IgD-negative memory B cell (primary cell): ENCODE results near the gene BCL3. TPM values are rescaled to one million over a fixed set of nuclear protein-coding genes. Genes with fewer than 3 reads are reported as not detected.
"Not testable (repeated sequence)": the region's sequence is repeated elsewhere in the genome, so short reads cannot be mapped to it uniquely, and the experiment has no call there.

ENCODE experiments used
- H3K27ac Mint-ChIP-seq, 3 donors: one replicate each; pipeline ENCODE4 v1.8.0; 2020 to 2022; ENCODE audit warnings: mild to moderate bottlenecking in 3 of 3, mixed read lengths in 3 of 3, moderate library complexity in 1 of 3
- H3K27me3 Mint-ChIP-seq: one replicate; pipeline ENCODE4 v1.8.0; 2021; ENCODE audit warnings: mixed read lengths
- H3K36me3 Mint-ChIP-seq: one replicate; pipeline ENCODE4 v1.8.0; 2020; ENCODE audit warnings: mild to moderate bottlenecking, mixed read lengths
- H3K4me1 Mint-ChIP-seq, 3 donors: one replicate each; pipeline ENCODE4 v1.8.0; 2020 to 2022; ENCODE audit warnings: mixed read lengths in 3 of 3, mild to moderate bottlenecking in 1 of 3
- H3K4me3 Mint-ChIP-seq, 4 donors: one replicate each; pipeline ENCODE4 v1.8.0; 2020 to 2022; ENCODE audit warnings: mild to moderate bottlenecking in 4 of 4, mixed read lengths in 4 of 4, moderate library complexity in 3 of 4
- H3K9me3 Mint-ChIP-seq, 3 donors: one replicate each; pipeline ENCODE4 v1.8.0; 2020 to 2021; ENCODE audit warnings: mixed read lengths in 3 of 3, mild to moderate bottlenecking in 1 of 3
- polyA plus RNA-seq: library from polyadenylated mRNA; unstranded; fragments of 300-500 nt; fragmentation: Illumina TruSeq; gene quantifications from one replicate; pipeline ENCODE4 v1.2.3, GENCODE V29; 2021

BCL3 gene
- polyA plus RNA-seq, 1 donor from 2014 or later = 12.6 TPM

DNA sequence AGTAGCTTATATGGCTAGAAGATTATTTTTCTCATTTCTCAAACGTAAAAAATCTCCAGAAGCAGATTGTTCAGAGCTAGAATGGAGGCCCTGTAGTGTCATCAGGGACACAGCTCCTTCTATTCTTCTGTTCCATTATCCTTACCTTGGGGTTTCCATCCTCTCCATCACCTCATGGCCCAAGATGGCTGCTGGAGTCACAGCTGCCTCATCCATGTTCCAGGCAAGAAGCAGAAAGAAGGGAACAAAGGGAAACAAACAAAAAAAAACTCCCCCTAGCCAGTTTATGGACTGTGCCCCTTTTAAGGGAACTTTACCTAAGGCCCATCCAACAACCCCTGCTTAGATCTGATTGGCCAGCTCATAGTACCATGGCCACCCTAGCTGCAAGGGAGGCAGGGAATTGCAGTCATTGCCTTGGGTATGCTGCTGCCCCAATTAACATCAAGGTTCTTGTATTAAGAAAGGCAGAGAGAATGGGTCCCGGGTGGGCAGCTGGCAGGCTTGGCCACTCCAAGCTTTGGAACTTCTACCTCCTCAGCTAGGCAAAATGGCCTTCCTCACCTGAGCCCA, 33.8 kb upstream of the BCL3 start:
- peaks cover 7% of the 10 kb centered on the region for H3K27me3 Mint-ChIP-seq
- peaks cover 0 to 14% (median 4%) of the 10 kb centered on the region in 3 donors for H3K9me3 Mint-ChIP-seq
- no peak overlapping the region for H3K27ac Mint-ChIP-seq
- H3K4me3 Mint-ChIP-seq = no peak overlapping the region
- H3K4me1 Mint-ChIP-seq = peaks cover 0 to 1% (median 0%) of the 10 kb centered on the region in 3 donors
- peaks cover 2% of the 10 kb centered on the region for H3K36me3 Mint-ChIP-seq

DNA sequence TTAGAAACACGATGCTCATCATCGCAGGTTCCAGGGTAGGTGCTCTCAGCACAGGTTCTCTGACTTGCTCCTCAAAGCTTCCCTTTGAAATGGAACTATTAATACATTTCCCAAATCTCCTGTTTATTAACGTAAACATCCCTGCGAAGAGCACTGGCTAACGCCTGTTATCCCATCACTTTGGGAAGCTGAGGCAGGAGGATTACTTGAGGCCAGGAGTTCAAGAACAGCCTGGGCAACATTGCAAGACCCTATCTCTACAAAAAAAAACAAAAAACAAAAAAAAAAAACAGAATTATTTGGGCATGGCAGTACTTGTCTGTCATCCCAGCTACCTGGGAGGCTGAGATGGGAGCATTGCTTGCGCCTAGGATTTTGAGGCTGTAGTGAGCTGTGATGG, 30.9 kb upstream of the BCL3 start:
- peaks cover 0 to 10% (median 0%) of the 10 kb centered on the region in 3 donors for H3K4me1 Mint-ChIP-seq
- H3K36me3 Mint-ChIP-seq = peaks cover under 1% of the 10 kb centered on the region
- no peak overlapping the region for H3K27ac Mint-ChIP-seq
- peaks cover 0 to 14% (median 0%) of the 10 kb centered on the region in 3 donors for H3K9me3 Mint-ChIP-seq
- H3K27me3 Mint-ChIP-seq = peaks cover 12% of the 10 kb centered on the region
- H3K4me3 Mint-ChIP-seq = no peak overlapping the region

DNA sequence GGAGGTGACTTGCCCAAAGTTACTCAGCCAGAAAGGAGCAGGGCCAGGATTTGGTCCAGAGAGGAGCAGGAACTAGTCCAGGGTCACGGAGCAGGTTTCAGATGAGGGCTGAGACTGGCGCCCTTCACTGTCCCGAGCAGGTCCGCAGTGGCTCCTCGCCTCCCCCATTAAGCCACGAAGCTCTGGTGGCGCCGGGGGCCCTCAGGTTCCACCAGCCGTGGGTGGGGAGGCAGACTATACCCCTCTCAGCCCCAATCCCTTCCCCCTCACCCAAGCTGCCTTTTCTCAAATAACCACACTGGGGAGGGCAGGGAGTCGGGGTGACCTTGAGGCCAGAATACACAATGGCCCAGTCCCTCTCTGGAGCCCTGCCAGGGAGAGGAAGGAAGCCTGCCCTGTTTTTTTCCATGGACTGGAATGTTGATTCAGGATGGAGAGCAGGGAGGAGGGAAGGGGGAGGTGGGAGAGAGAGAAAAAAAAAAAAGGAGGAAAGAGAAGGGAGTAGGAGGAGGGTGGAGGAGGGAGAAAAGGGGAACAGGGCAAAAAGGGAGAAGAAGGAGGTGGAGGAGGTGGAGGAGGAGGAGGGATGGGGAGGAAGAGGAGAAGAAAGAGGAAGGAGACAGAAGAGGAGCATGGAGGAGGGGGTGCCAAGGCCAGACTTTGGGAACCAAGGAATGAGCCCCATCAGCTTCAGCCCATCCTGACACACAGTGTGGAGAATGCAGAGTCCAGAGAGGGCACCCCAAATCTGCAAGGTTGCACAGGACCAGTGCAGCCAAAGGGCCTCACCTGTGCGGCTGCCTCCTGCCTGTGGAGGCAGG, 29.9 kb upstream of the BCL3 start:
- H3K4me1 Mint-ChIP-seq = peaks cover 0 to 12% (median 4%) of the 10 kb centered on the region in 3 donors
- H3K36me3 Mint-ChIP-seq = no peaks in the 10 kb centered on the region
- H3K9me3 Mint-ChIP-seq = peaks cover 0 to 14% (median 0%) of the 10 kb centered on the region in 3 donors
- no peak overlapping the region for H3K27ac Mint-ChIP-seq
- H3K4me3 Mint-ChIP-seq = no peak overlapping the region
- H3K27me3 Mint-ChIP-seq = peaks cover 13% of the 10 kb centered on the region

DNA sequence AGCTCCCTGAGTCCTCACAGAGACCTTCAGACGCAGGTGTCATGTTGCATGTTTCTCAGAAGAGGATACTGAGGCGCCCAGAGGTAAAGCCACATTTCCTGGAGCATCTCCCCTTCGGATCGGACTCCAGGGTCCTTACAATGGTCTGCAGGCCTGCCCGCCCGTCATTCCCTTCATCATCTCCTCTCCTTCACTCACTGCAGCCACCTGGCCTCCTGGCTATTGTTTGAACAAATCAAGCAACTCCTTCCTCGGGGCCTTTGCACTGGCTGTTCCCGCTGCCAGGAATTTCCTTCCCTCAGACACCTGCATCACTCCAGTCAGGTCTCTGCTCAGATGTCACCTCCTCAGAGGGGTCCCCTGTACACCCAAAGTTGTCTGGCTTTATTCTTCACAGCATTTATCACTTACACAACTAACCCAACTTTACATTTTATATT, 29.2 kb upstream of the BCL3 start:
- H3K9me3 Mint-ChIP-seq = peaks cover 0 to 14% (median 0%) of the 10 kb centered on the region in 3 donors
- H3K4me1 Mint-ChIP-seq = peaks cover 5 to 16% (median 10%) of the 10 kb centered on the region in 3 donors
- H3K4me3 Mint-ChIP-seq = peak overlapping the region in 1 of 4 donors; percentile 23
- H3K27me3 Mint-ChIP-seq = peaks cover 13% of the 10 kb centered on the region
- H3K36me3 Mint-ChIP-seq = no peaks in the 10 kb centered on the region
- no peak overlapping the region for H3K27ac Mint-ChIP-seq

DNA sequence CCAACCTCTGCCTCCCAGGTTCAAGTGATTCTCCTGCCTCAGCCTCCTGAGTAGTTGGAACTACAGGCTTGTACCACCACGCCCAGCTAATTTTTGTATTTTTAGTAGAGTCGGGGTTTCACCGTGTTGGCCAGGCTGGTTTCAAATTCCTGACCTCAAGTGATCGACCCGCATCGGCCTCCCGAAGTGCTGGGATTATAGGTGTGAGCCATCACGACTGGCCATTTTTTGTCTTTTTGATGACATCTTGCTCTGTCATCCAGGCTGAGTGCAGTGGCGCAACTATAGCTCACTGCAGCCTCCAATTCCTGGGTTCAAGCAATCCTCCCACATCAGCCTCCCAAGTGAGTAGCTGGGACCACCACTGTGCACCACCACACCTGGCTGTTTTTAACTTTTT, 28.1 kb upstream of the BCL3 start:
- H3K9me3 Mint-ChIP-seq, H3K36me3 Mint-ChIP-seq, H3K27ac Mint-ChIP-seq: not testable (repeated sequence)
- peaks cover 14% of the 10 kb centered on the region for H3K27me3 Mint-ChIP-seq
- H3K4me1 Mint-ChIP-seq = peaks cover 8 to 18% (median 13%) of the 10 kb centered on the region in 3 donors
- H3K4me3 Mint-ChIP-seq = peak overlapping the region in 1 of 4 donors; percentile 39

DNA sequence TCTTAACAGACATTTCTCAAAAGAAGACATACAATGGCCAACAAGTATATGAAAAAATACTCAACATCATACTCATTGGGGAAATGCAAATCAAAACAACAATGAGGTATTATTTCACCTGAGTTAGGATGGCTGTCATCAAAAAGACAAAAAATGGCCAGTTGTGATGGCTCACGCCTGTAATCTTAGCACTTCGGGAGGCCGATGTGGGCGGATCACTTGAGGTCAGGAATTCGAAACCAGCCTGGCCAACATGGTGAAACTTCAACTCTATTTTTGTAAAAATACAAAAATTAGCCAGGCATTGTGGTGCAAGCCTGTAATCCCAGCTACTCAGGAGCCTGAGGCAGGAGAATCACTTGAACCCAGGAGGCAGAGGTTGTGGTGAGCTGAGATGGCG, 27.6 kb upstream of the BCL3 start:
- peaks cover 8 to 18% (median 13%) of the 10 kb centered on the region in 3 donors for H3K4me1 Mint-ChIP-seq

DNA sequence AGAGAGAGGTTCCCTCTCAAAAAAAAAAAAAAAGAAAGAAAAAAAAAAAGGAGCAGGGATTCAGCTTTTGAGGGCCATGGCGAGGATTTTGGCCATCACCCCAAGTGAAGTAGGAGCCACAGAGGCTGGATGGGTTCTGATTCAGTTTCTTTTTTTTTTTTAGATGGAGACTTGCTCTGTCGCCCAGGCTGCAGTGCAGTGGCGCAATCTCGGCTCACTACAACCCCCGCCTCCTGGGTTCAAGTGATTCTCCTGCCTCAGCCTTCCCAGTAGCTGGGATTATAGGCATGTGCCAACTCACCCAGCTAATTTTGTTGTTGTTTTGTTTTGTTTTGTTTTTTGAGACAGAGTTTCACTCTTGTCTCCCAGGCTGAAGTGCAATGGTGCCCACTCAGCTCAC, 27.1 kb upstream of the BCL3 start:
- H3K27me3 Mint-ChIP-seq = peaks cover 16% of the 10 kb centered on the region
- not testable (repeated sequence) for H3K9me3 Mint-ChIP-seq, H3K36me3 Mint-ChIP-seq, H3K4me3 Mint-ChIP-seq
- H3K4me1 Mint-ChIP-seq = peaks cover 8 to 18% (median 13%) of the 10 kb centered on the region in 3 donors
- H3K27ac Mint-ChIP-seq = peak overlapping the region in 1 of 3 donors; percentile 57

More for the DNA sequence above, 27.6 kb upstream of the BCL3 start:
- H3K9me3 Mint-ChIP-seq = peaks cover 0 to 1% (median 0%) of the 10 kb centered on the region in 3 donors
- no peak overlapping the region for H3K27ac Mint-ChIP-seq
- peaks cover 16% of the 10 kb centered on the region for H3K27me3 Mint-ChIP-seq
- no peaks in the 10 kb centered on the region for H3K36me3 Mint-ChIP-seq
- peak overlapping the region in 1 of 4 donors; percentile 39 for H3K4me3 Mint-ChIP-seq

DNA sequence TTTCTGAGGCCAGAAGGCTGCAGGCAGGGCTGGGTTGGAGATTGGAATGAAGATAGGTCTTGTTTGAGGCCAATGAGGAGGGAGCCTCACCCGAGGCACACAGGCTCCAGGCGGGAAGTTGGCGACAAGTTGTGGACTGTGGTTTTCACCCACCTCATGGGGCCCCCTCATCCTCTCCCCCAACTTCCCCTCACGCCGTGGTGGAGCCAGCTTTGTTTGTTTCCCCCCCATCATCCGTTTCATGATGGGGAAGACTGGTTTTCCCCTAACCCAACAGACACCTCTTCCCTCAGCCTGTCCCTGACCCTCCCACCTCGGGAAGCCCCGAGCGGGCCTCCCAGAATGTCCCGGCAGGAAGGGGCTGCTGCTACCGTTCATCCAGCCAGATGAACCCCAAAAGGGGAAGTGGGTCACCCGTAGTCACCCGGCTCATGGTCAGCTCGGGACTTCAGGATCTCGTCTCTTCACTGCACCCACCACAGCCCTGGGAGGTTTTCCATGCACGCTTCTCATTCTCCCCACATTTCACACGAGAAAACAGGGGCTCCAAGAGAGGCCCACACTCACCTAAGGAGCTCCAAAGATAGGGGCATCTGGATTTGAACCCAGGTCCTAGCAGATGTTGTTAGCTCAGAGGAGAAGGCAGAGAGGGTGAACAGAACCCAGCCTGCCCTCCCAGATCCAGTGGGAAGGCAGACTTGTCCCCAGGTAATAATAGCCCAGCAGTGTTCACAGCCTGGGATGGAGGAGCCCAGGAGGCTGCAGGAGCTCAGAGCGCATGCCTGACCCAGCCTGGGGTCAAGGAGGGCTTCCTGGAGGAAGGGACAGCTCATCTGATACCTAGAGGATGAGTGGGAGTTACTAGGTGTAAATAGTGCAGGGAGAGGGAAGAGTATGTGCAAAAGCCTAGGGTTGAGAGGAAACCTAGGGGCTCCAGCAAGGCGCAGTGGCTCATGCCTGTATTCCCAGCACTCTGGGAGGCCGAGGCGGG, 26.1 kb upstream of the BCL3 start:
- Mint-ChIP-seq H3K36me3 (no peaks in the 10 kb centered on the region), H3K4me3 (peak overlapping the region in 1 of 4 donors; percentile 57), H3K9me3 (no peaks in the 10 kb centered on the region), H3K27ac (peak overlapping the region in 1 of 3 donors; percentile 59), H3K4me1 (peaks cover 8 to 18% (median 13%) of the 10 kb centered on the region in 3 donors), H3K27me3 (peaks cover 16% of the 10 kb centered on the region)

DNA sequence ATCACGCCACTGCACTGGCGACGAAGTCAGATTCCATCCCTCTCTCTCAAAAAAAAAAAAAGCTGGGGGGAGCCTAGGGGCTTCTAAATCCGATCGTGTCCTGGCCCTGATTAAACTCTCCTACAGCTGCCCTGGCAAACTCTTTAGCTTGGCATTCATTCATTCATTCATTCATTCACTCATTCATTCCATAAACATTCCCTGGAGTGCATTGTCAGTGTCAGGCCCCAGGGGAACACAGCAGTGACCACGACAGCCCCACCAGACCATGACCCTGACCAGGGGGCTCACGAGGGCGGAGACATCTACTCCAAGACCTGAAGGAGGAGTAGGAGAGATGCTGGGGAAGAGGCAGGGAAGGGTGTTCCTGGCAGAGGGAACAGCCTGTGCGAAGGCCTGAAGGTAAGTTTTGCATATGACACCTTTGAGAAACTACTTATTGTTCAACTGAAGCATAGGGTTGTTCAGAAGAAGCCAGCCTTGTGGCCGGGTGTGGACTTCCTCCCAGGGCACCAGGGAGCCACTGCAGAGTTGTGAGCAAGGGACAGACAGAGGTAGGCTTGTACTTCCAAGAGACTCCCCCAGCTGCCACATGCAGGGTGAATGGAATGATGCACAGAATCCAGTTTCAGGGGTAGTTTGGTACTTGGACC, 25.1 kb upstream of the BCL3 start:
- peaks cover 16% of the 10 kb centered on the region for H3K27me3 Mint-ChIP-seq
- H3K4me3 Mint-ChIP-seq = no peak overlapping the region
- H3K9me3 Mint-ChIP-seq = no peaks in the 10 kb centered on the region
- no peaks in the 10 kb centered on the region for H3K36me3 Mint-ChIP-seq
- H3K27ac Mint-ChIP-seq = no peak overlapping the region
- H3K4me1 Mint-ChIP-seq = peaks cover 13 to 22% (median 15%) of the 10 kb centered on the region in 3 donors

DNA sequence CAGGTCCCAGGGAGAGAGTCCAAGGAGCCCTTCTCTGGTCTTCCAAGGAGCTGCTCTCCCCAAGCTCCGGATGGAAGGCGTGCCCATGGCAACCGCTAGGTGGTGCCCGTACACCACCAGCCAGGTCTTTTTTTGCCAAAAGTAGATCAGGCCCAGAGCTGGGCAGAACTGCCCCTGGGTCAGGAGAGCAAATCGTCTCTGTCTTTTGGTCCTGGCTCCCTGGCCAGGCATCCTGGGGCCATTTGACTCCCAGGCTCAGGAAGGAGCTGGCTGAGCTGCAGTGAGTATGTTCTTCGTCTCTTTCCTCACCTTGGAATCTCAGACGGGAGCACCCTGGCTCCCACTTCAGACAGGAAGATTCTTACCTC, 24.6 kb upstream of the BCL3 start:
- H3K4me3 Mint-ChIP-seq = no peak overlapping the region
- peak overlapping the region in 1 of 3 donors; percentile 48 for H3K27ac Mint-ChIP-seq
- peaks cover 16% of the 10 kb centered on the region for H3K27me3 Mint-ChIP-seq
- H3K9me3 Mint-ChIP-seq = no peaks in the 10 kb centered on the region
- no peaks in the 10 kb centered on the region for H3K36me3 Mint-ChIP-seq
- H3K4me1 Mint-ChIP-seq = peaks cover 13 to 22% (median 15%) of the 10 kb centered on the region in 3 donors

DNA sequence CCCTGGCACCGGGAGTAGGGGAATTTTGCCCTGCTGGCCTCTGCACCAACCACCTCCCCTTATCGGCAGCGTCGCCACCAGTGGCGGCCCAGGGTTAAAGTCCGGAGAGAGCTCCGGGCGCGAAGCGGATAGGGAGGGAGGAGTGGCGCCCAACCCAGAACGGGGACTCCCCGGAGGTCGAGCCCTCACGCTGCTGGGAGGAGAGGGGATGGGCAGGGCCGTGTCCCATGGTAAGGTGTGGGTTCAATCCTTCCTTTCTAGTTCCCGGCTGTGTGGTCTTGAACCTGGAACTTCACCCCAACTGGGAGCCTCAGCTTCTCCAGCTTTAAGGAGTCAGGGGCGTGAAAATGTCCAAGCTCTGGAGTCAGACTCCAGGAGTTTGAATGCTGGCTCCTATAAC, 23.3 kb upstream of the BCL3 start:
- Mint-ChIP-seq H3K27ac (no peak overlapping the region), H3K27me3 (peaks cover 17% of the 10 kb centered on the region), H3K36me3 (no peaks in the 10 kb centered on the region), H3K4me3 (no peak overlapping the region), H3K4me1 (peaks cover 13 to 23% (median 22%) of the 10 kb centered on the region in 3 donors), H3K9me3 (no peaks in the 10 kb centered on the region)

DNA sequence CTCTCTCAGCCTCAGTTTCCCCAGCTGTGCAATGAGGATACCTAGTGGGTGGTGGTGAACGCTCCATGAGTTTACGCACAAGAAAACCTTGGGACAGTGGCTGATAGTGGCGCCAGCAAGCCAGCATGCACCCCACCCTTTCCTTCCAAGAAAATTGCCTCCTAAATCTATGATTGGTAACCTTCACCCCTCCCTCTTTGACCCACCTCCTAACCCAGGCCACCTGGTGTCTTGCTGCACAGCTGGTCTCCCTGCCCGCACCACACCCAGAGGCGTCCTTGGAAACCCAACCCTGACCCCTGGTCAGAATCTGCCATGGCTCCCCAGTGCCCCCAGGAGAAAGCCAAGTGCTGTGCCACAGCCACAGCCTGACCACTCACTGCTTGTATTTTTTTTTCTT, 22.8 kb upstream of the BCL3 start:
- H3K9me3 Mint-ChIP-seq = no peaks in the 10 kb centered on the region

DNA sequence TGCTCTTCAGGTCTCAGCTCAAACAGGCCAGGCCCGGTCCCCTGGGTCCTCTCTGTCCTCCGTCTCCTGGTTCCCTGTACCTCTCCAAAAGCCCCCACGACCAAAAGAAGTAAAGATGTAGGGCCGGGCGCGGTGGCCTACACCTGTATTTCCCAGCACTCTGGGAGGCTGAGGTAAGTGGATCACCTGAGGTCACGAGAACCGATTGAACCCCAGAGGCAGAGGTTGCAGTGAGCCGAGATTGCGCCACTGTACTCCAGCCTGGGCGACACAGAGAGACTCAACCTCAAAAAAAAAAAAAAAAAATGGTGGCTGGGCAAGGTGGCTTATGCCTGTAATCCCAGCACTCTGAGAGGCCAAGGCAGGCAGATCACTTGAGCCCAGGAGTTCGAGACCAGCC, 22.0 kb upstream of the BCL3 start:
- Mint-ChIP-seq H3K36me3 (no peaks in the 10 kb centered on the region), H3K9me3 (no peaks in the 10 kb centered on the region), H3K27ac (peak overlapping the region in 1 of 3 donors; percentile 69), H3K4me3 (peak overlapping the region in 1 of 4 donors; percentile 60), H3K27me3 (peaks cover 13% of the 10 kb centered on the region), H3K4me1 (peaks cover 13 to 23% (median 19%) of the 10 kb centered on the region in 3 donors)

More for the DNA sequence above, 22.8 kb upstream of the BCL3 start:
- peaks cover 14% of the 10 kb centered on the region for H3K27me3 Mint-ChIP-seq
- H3K27ac Mint-ChIP-seq = no peak overlapping the region
- H3K36me3 Mint-ChIP-seq = no peaks in the 10 kb centered on the region
- peaks cover 13 to 22% (median 22%) of the 10 kb centered on the region in 3 donors for H3K4me1 Mint-ChIP-seq
- H3K4me3 Mint-ChIP-seq = no peak overlapping the region

DNA sequence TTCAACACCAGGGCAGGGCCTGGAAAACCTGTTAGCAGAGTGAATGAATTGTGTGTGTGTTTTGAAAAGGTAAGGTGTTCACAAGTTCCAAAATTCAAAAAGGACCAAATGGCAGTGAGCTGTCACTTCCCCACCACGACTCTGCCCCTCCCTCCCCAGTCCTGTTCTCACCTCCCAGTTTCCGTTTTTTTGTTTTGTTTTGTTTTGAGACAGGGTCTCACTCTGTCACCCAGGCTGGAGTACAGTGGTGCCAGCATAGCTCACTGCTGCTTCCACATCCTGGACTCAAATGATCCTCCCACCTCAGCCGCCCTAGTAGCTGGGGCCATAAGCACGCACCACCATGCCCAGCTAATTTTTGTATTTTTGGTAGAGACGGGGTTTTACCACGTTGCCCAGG, 20.3 kb upstream of the BCL3 start:
- peak overlapping the region in 2 of 4 donors; percentile 14 to 43 for H3K4me3 Mint-ChIP-seq
- no peak overlapping the region for H3K27ac Mint-ChIP-seq
- H3K4me1 Mint-ChIP-seq = peaks cover 13 to 23% (median 13%) of the 10 kb centered on the region in 3 donors
- peaks cover 7% of the 10 kb centered on the region for H3K27me3 Mint-ChIP-seq
- no peaks in the 10 kb centered on the region for H3K9me3 Mint-ChIP-seq
- no peaks in the 10 kb centered on the region for H3K36me3 Mint-ChIP-seq
